ENCODE results near the gene KANSL1.
"Not testable (repeated sequence)": the region's sequence is repeated elsewhere in the genome, so short reads cannot be mapped to it uniquely, and the experiment has no call there.

The KANSL1 gene

DNA sequence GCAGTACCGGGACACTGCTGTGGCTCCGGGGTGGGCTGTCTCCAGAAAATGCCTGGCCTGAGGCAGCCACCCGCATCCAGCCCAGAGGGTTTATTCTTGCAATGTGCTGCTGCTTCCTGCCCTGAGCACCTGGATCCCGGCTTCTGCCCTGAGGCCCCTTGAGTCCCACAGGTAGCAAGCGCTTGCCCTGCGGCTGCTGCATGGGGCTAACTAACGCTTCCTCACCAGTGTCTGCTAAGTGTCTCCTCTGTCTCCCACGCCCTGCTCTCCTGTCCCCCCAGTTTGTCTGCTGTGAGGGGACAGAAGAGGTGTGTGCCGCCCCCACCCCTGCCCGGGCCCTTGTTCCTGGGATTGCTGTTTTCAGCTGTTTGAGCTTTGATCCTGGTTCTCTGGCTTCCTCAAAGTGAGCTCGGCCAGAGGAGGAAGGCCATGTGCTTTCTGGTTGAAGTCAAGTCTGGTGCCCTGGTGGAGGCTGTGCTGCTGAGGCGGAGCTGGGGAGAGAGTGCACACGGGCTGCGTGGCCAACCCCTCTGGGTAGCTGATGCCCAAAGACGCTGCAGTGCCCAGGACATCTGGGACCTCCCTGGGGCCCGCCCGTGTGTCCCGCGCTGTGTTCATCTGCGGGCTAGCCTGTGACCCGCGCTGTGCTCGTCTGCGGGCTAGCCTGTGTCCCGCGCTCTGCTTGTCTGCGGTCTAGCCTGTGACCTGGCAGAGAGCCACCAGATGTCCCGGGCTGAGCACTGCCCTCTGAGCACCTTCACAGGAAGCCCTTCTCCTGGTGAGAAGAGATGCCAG is 181.3 kb downstream of the KANSL1 start:
- Histone ChIP-seq H3K27me3 (ENCODE audit: insufficient read depth, low read length) (no peaks in the 10 kb centered on the region), H3K36me3 (ENCODE audit: insufficient read depth, low read length) (no peaks in the 10 kb centered on the region), H2AFZ (ENCODE audit: low read depth, low read length) (no peak overlapping the region), H3K4me3 (ENCODE audit: low read length) (no peak overlapping the region), H3K4me1 (ENCODE audit: insufficient read depth, low read length) (peaks cover 12% of the 10 kb centered on the region), H3K9me3 (ENCODE audit: low read length) (no peaks in the 10 kb centered on the region)

DNA sequence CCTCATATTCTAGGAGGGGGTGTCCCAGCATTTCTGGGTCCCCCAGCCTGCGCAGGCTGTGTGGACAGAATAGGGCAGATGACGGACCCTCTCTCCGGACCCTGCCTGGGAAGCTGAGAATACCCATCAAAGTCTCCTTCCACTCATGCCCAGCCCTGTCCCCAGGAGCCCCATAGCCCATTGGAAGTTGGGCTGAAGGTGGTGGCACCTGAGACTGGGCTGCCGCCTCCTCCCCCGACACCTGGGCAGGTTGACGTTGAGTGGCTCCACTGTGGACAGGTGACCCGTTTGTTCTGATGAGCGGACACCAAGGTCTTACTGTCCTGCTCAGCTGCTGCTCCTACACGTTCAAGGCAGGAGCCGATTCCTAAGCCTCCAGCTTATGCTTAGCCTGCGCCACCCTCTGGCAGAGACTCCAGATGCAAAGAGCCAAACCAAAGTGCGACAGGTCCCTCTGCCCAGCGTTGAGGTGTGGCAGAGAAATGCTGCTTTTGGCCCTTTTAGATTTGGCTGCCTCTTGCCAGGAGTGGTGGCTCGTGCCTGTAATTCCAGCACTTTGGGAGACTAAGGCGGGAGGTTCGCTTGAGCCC is 182.5 kb downstream of the KANSL1 start:
- no peak overlapping the region for H2AFZ ChIP-seq (ENCODE audit: low read depth, low read length)

DNA sequence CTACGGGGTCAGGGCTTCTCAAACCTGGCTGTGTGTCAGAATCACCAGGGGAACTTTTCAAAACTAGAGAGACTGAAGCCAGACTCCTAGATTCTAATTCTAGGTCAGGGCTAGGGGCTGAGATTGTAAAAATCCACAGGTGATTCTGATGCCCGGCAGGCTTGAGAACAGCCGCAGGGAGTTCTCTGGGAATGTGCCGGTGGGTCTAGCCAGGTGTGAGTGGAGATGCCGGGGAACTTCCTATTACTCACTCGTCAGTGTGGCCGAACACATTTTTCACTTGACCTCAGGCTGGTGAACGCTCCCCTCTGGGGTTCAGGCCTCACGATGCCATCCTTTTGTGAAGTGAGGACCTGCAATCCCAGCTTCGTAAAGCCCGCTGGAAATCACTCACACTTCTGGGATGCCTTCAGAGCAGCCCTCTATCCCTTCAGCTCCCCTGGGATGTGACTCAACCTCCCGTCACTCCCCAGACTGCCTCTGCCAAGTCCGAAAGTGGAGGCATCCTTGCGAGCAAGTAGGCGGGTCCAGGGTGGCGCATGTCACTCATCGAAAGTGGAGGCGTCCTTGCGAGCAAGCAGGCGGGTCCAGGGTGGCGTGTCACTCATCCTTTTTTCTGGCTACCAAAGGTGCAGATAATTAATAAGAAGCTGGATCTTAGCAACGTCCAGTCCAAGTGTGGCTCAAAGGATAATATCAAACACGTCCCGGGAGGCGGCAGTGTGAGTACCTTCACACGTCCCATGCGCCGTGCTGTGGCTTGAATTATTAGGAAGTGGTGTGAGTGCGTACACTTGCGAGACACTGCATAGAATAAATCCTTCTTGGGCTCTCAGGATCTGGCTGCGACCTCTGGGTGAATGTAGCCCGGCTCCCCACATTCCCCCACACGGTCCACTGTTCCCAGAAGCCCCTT is 183.3 kb downstream of the KANSL1 start:
- no peaks in the 10 kb centered on the region for H3K36me3 ChIP-seq (ENCODE audit: insufficient read depth, low read length)
- no peaks in the 10 kb centered on the region for H3K27me3 ChIP-seq (ENCODE audit: insufficient read depth, low read length)
- H3K4me1 ChIP-seq (ENCODE audit: insufficient read depth, low read length): peaks cover 12% of the 10 kb centered on the region
- no peak overlapping the region for H3K4me3 ChIP-seq (ENCODE audit: low read length)
- no peaks in the 10 kb centered on the region for H3K9me3 ChIP-seq (ENCODE audit: low read length)
- no peak overlapping the region for H2AFZ ChIP-seq (ENCODE audit: low read depth, low read length)

More for the DNA sequence above, 182.5 kb downstream of the KANSL1 start:
- no peaks in the 10 kb centered on the region for H3K36me3 ChIP-seq (ENCODE audit: insufficient read depth, low read length)
- H3K4me3 ChIP-seq (ENCODE audit: low read length): no peak overlapping the region
- peaks cover 12% of the 10 kb centered on the region for H3K4me1 ChIP-seq (ENCODE audit: insufficient read depth, low read length)
- no peaks in the 10 kb centered on the region for H3K27me3 ChIP-seq (ENCODE audit: insufficient read depth, low read length)
- no peaks in the 10 kb centered on the region for H3K9me3 ChIP-seq (ENCODE audit: low read length)

DNA sequence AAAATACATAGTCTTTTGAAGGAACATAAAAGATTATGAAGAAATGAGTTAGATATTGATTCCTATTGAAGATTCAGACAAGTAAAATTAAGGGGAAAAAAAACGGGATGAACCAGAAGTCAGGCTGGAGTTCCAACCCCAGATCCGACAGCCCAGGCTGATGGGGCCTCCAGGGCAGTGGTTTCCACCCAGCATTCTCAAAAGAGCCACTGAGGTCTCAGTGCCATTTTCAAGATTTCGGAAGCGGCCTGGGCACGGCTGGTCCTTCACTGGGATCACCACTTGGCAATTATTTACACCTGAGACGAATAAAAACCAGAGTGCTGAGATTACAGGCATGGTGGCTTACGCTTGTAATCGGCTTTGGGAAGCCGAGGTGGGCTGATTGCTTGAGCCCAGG is 184.6 kb downstream of the KANSL1 start:
- no peaks in the 10 kb centered on the region for H3K9me3 ChIP-seq (ENCODE audit: low read length)

DNA sequence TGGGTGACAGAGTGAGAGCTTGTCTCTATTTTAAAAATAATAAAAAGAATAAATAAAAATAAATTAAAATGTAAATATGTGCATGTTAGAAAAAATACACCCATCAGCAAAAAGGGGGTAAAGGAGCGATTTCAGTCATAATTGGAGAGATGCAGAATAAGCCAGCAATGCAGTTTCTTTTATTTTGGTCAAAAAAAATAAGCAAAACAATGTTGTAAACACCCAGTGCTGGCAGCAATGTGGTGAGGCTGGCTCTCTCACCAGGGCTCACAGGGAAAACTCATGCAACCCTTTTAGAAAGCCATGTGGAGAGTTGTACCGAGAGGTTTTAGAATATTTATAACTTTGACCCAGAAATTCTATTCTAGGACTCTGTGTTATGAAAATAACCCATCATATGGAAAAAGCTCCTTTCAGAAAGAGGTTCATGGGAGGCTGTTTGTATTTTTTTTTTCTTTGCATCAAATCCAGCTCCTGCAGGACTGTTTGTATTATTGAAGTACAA is 185.7 kb downstream of the KANSL1 start:
- Histone ChIP-seq H3K4me3 (ENCODE audit: low read length) (no peak overlapping the region), H3K4me1 (ENCODE audit: insufficient read depth, low read length) (no peaks in the 10 kb centered on the region), H3K27me3 (ENCODE audit: insufficient read depth, low read length) (no peaks in the 10 kb centered on the region), H3K36me3 (ENCODE audit: insufficient read depth, low read length) (no peaks in the 10 kb centered on the region), H2AFZ (ENCODE audit: low read depth, low read length) (no peak overlapping the region), H3K9me3 (ENCODE audit: low read length) (no peaks in the 10 kb centered on the region)

More for the DNA sequence above, 184.6 kb downstream of the KANSL1 start:
- no peak overlapping the region for H2AFZ ChIP-seq (ENCODE audit: low read depth, low read length)
- H3K27me3 ChIP-seq (ENCODE audit: insufficient read depth, low read length): no peaks in the 10 kb centered on the region
- no peak overlapping the region for H3K4me3 ChIP-seq (ENCODE audit: low read length)
- H3K36me3 ChIP-seq (ENCODE audit: insufficient read depth, low read length): no peaks in the 10 kb centered on the region
- H3K4me1 ChIP-seq (ENCODE audit: insufficient read depth, low read length): peaks cover 5% of the 10 kb centered on the region

DNA sequence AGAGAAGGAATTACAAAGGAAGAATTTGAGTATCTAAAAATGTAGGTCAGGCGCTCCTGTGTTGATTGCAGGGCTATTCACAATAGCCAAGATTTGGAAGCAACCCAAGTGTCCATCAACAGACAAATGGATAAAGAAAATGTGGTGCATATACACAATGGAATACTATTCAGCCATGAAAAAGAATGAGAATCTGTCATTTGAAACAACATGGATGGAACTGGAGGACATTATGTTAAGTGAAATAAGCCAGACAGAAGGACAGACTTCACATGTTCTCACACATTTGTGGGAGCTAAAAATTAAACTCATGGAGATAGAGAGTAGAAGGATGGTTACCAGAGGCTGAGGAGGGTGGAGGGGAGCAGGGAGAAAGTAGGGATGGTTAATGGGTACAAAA is 187.1 kb downstream of the KANSL1 start:
- H3K9me3 ChIP-seq (ENCODE audit: low read length); H3K4me1 ChIP-seq (ENCODE audit: insufficient read depth, low read length); H3K27me3 ChIP-seq (ENCODE audit: insufficient read depth, low read length); H2AFZ ChIP-seq (ENCODE audit: low read depth, low read length); H3K36me3 ChIP-seq (ENCODE audit: insufficient read depth, low read length); H3K4me3 ChIP-seq (ENCODE audit: low read length): not testable (repeated sequence)

DNA sequence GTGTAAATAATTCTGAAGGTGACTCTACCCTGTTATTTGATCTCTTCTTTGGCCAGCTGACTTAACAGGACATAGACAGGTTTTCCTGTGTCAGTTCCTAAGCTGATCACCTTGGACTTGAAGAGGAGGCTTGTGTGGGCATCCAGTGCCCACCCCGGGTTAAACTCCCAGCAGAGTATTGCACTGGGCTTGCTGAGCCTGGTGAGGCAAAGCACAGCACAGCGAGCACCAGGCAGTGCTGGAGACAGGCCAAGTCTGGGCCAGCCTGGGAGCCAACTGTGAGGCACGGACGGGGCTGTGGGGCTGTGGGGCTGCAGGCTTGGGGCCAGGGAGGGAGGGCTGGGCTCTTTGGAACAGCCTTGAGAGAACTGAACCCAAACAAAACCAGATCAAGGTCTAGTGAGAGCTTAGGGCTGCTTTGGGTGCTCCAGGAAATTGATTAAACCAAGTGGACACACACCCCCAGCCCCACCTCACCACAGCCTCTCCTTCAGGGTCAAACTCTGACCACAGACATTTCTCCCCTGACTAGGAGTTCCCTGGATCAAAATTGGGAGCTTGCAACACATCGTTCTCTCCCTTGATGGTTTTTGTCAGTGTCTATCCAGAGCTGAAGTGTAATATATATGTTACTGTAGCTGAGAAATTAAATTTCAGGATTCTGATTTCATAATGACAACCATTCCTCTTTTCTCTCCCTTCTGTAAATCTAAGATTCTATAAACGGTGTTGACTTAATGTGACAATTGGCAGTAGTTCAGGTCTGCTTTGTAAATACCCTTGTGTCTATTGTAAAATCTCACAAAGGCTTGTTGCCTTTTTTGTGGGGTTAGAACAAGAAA is 189.1 kb downstream of the KANSL1 start:
- H3K36me3 ChIP-seq (ENCODE audit: insufficient read depth, low read length): no peaks in the 10 kb centered on the region
- no peaks in the 10 kb centered on the region for H3K9me3 ChIP-seq (ENCODE audit: low read length)
- no peaks in the 10 kb centered on the region for H3K4me1 ChIP-seq (ENCODE audit: insufficient read depth, low read length)
- no peak overlapping the region for H2AFZ ChIP-seq (ENCODE audit: low read depth, low read length)
- peaks cover 4% of the 10 kb centered on the region for H3K27me3 ChIP-seq (ENCODE audit: insufficient read depth, low read length)
- no peak overlapping the region for H3K4me3 ChIP-seq (ENCODE audit: low read length)

DNA sequence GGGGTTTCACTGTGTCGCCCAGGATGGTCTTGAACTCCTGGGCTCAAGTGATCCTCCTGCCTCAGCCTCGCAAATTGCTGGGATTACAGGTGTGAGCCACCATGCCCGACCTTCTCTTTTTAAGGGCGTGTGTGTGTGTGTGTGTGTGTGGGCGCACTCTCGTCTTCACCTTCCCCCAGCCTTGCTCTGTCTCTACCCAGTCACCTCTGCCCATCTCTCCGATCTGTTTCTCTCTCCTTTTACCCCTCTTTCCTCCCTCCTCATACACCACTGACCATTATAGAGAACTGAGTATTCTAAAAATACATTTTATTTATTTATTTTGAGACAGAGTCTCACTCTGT is 190.3 kb downstream of the KANSL1 start:
- peaks cover 4% of the 10 kb centered on the region for H3K27me3 ChIP-seq (ENCODE audit: insufficient read depth, low read length)
- H3K4me3 ChIP-seq (ENCODE audit: low read length): no peak overlapping the region
- H3K4me1 ChIP-seq (ENCODE audit: insufficient read depth, low read length): no peaks in the 10 kb centered on the region
- no peak overlapping the region for H2AFZ ChIP-seq (ENCODE audit: low read depth, low read length)
- no peaks in the 10 kb centered on the region for H3K9me3 ChIP-seq (ENCODE audit: low read length)
- no peaks in the 10 kb centered on the region for H3K36me3 ChIP-seq (ENCODE audit: insufficient read depth, low read length)

DNA sequence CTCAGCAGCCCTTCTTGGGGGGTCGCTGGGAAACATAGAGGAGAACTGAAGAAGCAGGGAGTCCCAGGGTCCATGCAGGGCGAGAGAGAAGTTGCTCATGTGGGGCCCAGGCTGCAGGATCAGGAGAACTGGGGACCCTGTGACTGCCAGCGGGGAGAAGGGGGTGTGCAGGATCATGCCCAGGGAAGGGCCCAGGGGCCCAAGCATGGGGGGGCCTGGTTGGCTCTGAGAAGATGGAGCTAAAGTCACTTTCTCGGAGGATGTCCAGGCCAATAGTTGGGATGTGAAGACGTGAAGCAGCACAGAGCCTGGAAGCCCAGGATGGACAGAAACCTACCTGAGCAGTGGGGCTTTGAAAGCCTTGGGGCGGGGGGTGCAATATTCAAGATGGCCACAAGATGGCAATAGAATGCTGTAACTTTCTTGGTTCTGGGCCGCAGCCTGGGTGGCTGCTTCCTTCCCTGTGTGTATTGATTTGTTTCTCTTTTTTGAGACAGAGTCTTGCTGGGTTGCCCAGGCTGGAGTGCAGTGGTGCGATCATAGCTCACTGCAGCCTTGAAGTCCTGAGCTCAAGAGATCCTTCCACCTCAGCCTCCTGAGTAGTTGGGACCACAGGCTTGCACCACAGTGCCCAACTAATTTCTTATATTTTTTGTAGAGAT is 190.8 kb downstream of the KANSL1 start:
- H3K4me3 ChIP-seq (ENCODE audit: low read length): no peak overlapping the region
- H3K4me1 ChIP-seq (ENCODE audit: insufficient read depth, low read length): no peaks in the 10 kb centered on the region
- H3K9me3 ChIP-seq (ENCODE audit: low read length): no peaks in the 10 kb centered on the region
- H2AFZ ChIP-seq (ENCODE audit: low read depth, low read length): no peak overlapping the region
- H3K36me3 ChIP-seq (ENCODE audit: insufficient read depth, low read length): no peaks in the 10 kb centered on the region
- peaks cover 4% of the 10 kb centered on the region for H3K27me3 ChIP-seq (ENCODE audit: insufficient read depth, low read length)

DNA sequence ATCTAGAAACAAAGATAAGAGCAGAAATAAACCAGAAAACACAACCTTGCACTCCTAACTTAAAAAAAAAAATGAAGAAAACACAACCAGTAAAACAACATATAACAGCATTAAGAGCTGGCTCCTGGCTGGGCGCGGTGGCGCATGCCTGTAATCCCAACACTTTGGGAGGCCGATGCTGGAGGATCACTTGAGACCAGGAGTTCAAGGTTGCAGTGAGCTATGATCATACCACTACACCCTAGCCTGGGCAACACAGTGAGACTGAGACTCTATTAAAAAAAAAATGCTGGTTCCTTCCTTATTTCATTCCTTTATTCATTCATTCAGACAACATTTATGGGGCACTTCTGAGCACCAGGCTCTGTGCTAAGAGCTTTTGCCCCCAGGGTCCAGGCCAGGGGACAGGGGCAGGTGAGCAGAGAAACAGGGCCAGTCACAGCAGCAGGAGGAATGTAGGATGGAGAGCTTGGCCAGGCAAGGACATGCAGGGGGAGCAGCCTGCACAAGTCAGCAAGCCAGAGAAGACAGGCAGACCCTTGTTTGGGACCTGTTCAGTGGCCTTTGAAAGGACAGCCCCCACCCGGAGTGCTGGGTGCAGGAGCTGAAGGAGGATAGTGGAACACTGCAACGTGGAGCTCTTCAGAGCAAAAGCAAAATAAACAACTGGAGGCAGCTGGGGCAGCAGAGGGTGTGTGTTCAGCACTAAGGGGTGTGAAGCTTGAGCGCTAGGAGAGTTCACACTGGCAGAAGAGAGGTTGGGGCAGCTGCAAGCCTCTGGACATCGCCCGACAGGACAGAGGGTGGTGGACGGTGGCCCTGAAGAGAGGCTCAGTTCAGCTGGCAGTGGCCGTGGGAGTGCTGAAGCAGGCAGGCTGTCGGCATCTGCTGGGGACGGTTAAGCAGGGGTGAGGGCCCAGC is 191.6 kb downstream of the KANSL1 start:
- Histone ChIP-seq H3K4me3 (ENCODE audit: low read length) (no peak overlapping the region), H3K4me1 (ENCODE audit: insufficient read depth, low read length) (no peaks in the 10 kb centered on the region), H2AFZ (ENCODE audit: low read depth, low read length) (no peak overlapping the region), H3K27me3 (ENCODE audit: insufficient read depth, low read length) (peaks cover 4% of the 10 kb centered on the region), H3K36me3 (ENCODE audit: insufficient read depth, low read length) (no peaks in the 10 kb centered on the region), H3K9me3 (ENCODE audit: low read length) (no peaks in the 10 kb centered on the region)

DNA sequence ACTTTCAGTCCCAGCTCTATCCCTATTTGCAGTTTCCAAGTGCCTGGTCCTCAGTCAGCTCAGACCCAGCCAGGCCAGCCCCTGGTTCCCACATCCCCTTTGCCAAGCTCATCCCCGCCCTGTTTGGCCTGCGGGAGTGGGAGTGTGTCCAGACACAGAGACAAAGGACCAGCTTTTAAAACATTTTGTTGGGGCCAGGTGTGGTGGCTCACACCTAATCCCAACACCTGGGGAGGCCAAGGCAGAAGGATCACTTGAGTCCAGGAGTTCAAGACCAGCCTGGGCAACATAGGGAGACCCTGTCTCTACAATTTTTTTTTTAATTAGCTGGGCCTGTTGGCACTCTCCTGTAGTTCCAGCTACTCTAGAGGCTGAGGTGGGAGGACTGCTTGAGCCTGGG is 192.5 kb downstream of the KANSL1 start:
- no peak overlapping the region for H2AFZ ChIP-seq (ENCODE audit: low read depth, low read length)
- H3K36me3 ChIP-seq (ENCODE audit: insufficient read depth, low read length): no peaks in the 10 kb centered on the region
- peaks cover 4% of the 10 kb centered on the region for H3K27me3 ChIP-seq (ENCODE audit: insufficient read depth, low read length)
- H3K9me3 ChIP-seq (ENCODE audit: low read length): no peaks in the 10 kb centered on the region
- H3K4me1 ChIP-seq (ENCODE audit: insufficient read depth, low read length): no peaks in the 10 kb centered on the region
- H3K4me3 ChIP-seq (ENCODE audit: low read length): no peak overlapping the region
